Lower leg skin (tissue), 3 donors: ENCODE data around the gene ROR2.

ENCODE experiments used
- POLR2A ChIP-seq, 2 donors: fragments of 450-650 bp; IDR thresholded peaks; one replicate each; pipeline ENCODE4 v1.6.1; 2016 to 2017; ENCODE audit warnings: antibody characterized with exemption in 2 of 2, mild to moderate bottlenecking in 1 of 2, moderate library complexity in 1 of 2
- TF ChIP-seq, protein P1 (sequence below), 3 donors: fragments of 450-650 bp; IDR thresholded peaks; one replicate each; pipeline ENCODE4 v1.5.1; 2016; ENCODE audit warnings: antibody characterized with exemption in 3 of 3, mild to moderate bottlenecking in 3 of 3, moderate library complexity in 2 of 3

- TF ChIP-seq POLR2A (IDR thresholded peaks at IDR 0.05), result no peak
- TF ChIP-seq, protein P1, sequence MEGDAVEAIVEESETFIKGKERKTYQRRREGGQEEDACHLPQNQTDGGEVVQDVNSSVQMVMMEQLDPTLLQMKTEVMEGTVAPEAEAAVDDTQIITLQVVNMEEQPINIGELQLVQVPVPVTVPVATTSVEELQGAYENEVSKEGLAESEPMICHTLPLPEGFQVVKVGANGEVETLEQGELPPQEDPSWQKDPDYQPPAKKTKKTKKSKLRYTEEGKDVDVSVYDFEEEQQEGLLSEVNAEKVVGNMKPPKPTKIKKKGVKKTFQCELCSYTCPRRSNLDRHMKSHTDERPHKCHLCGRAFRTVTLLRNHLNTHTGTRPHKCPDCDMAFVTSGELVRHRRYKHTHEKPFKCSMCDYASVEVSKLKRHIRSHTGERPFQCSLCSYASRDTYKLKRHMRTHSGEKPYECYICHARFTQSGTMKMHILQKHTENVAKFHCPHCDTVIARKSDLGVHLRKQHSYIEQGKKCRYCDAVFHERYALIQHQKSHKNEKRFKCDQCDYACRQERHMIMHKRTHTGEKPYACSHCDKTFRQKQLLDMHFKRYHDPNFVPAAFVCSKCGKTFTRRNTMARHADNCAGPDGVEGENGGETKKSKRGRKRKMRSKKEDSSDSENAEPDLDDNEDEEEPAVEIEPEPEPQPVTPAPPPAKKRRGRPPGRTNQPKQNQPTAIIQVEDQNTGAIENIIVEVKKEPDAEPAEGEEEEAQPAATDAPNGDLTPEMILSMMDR (IDR thresholded peaks at IDR 0.05), result no peak
Measured at GRCh38 chr9:91676046-91676445, 274.0 kb downstream of the ROR2 start.
